NCI-H187 (cell line): ENCODE data around the gene MGST3.
A peak's percentile ranks its signal among the peaks of the same experiment; 100 is the strongest.
"Not testable (repeated sequence)": the region's sequence is repeated elsewhere in the genome, so short reads cannot be mapped to it uniquely, and the experiment has no call there.

Experiments
- DNase-seq, 2 experiments: peaks; one replicate each; lab custom pipeline; 2025; lab: John Stamatoyannopoulos, UW

Gene MGST3

DNA sequence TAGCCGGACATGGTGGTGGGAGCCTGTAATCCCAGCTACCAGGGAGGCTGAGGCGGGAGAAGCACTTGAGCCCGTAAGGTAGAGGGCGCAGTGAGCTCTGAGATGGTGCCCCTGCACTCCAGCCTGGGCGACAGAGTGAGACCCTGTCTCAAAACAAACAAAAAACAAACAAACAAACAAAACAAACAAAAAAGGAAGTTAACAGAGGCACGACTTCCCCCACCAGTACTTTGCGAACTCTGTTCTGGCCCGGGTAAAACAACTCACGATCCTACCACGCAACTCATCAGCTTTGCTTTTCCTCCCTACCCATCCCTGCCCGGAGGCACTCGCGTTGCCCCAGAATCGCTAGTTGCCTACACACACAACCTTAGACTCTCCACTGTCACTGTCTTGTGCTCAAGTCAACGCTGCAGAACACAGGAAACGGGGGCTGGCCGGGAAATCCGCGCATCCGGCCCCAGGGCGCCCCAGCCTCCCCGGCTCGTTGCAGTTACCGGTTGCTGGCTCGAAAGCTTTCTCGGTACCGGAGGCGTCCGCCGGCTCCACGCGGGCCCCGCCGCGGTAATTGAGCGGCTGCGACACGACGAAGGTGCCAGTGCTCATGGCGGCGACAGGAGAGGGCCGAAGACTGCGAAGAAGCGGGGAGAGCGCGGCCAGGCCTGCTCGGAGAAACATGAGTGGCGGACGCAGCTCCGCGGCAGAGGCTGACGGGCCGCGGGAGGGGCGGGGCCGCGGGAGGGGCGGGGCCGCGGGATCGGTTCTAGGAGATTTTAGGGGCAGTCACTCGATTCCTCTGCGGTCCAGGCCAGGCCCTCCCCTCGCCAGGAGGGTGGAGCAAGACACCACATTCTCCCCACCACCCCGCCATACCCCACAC lies 67.1 kb downstream of the MGST3 start, which contains the start of gene ALDH9A1:
Gene ALDH9A1, minus strand, starts transcription at position 682 of the 880 bp plus-strand sequence. Its CDS starts 4 bp downstream, at position 678.
- DNase-seq: peak; percentile 88 to 91

DNA sequence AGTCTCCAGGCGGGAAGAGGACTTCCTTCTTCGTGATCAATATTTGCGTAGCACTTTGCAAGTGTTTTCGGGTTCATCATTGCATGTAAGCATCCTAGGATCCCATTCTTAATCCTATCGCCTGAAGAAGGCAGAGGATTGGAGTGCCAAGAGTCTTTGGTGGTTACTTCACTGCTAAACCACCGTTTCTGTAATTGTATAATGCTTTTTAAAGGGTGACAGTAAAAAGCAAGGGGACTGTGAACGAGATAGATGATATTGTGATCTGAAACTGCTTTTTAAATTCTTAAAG lies 67.7 kb downstream of the MGST3 start:
- DNase-seq: no peak

DNA sequence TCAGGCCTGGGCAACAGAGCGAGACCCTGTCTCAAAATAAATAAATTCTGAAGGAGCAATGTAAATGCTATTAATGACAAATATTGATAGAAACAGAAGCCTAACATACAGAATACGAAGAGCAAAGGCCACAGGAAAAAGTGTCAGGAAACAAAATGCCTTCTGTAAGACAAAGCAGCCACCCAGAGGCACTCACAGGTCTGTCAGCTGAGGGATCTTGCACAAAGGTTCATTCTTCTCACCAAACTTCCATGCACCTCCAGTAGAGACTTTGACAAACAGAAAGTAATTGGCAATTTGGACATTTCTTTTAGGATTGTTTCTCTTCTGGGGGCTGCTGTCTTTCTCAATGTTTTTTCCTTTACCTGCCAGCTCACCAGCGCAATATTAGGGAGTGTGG lies 68.5 kb downstream of the MGST3 start:
- DNase-seq: no peak

DNA sequence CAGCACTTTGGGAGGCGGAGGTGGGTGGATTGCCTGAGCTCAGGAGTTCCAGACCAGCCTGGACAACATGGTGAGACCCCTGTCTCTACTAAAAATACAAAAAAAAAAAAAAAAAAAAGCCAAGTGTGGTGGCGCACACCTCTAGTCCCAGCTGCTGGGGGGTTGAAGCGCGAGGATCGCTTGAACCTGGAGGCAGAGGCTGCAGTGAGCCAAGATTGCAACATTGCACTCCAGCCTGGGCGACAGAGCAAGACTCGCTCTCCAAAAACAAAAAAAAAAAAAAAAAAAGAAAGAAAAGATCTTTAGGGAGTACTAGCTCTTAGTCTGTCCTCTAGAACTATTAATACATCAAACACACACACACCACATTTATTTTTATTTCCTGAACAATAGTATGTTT lies 70.9 kb downstream of the MGST3 start:
- DNase-seq: not testable (repeated sequence)

DNA sequence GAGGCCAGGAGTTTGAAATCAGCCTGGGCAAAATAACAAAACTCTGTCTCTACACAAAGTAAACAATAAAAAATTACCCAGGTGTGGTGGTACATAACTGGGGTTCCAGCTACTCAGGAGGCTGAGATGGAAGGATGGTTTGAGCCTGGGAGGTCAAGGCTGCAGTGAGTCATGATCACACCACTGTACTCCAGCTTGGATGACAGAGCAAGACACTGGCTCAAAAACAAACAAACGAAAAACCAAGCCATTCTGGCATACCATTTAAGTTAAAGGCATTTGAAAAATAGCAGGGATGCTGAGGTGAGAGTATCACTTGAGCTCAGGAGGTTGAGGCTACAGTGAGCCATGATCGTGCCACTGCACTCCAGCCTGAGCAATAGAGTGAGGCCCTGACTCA lies 72.6 kb downstream of the MGST3 start:
- DNase-seq: no peak
